DMS114 treated with DMSO at 0.1 percent for 48 hours (cell line): Measurements from ENCODE around the gene CD300C.
"Not testable (repeated sequence)": the region's sequence is repeated elsewhere in the genome, so short reads cannot be mapped to it uniquely, and the experiment has no call there.

ENCODE experiments used
- DNase-seq: peaks from one replicate; lab custom pipeline; 2025; ENCODE audit not compliant: unreplicated experiment; lab: John Stamatoyannopoulos, UW

Gene CD300C

GRCh38 chr17:74563358-74563757 lies 17.4 kb upstream of the CD300C start:
- DNase-seq = no peak

DNA sequence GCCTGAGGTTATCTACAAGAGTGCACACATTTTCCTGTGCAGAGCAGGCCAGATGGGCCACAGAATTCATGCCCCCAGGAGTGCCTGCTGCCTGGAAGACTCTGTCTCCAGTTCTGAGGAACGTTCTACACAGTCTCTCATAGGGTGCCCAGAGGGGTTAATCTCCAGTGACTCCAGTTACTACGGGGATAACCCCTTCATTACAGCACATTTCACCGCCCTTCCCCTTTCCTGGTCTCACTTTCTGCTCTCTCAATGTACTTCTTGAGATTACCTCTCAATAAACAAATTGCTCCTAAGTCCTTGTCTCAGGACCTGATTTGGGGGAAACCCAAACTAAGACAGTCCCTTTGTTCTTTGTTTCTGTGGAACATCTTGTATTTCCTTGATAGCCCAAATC lies 15.7 kb upstream of the CD300C start:
- no peak for DNase-seq

DNA sequence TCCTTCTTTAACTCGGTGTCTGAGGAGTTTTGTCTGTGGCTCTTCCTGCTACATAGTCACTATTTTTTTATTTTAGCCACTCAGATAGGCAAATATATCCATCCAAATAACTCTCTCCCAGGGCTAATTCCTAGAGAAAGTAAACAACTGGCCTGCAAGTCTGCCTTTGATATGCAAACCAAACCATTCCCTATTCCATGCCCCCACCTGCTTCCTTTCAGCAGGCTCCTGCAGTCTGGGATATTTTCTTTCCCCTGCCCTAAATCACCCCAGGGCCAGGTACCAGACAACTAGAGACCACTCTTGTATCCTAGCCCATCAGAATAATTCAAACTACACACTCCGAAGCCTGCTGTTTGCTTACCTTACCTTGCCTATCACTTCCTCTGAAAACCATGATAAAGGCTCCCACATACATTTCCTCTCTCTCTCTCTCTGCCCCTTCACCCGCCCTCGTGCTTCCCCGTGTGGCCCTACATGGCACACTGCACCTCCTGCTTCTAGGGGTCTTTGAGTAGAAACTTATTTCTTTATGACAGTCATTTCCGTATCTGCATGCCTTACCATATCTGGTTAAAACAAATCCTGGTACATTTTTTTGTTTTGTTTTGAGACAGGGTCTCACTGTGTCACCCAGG lies 13.1 kb upstream of the CD300C start:
- DNase-seq = no peak

DNA sequence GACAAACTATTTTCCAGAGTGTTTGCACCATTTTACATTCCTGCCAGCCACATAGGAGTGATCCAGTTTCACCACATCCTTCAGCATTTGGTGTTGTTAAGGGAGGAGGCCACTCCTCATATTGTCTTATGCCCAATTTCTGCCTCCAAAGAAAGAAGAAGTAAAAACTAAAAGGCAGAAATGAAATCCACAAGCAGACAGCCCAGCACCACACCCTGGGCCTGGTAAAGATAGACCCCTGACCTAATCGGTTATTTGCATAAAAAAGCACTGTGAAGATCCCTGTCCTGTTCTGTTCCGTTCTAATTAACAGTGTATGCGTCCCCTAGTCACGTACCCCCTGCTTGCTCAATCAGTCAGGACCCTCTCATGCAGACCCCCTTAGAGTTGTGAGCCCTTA lies 12.5 kb upstream of the CD300C start:
- not testable (repeated sequence) for DNase-seq

- no peak for DNase-seq
Observed at GRCh38 chr17:74555427-74555940, 9.6 kb upstream of the CD300C start.

DNA sequence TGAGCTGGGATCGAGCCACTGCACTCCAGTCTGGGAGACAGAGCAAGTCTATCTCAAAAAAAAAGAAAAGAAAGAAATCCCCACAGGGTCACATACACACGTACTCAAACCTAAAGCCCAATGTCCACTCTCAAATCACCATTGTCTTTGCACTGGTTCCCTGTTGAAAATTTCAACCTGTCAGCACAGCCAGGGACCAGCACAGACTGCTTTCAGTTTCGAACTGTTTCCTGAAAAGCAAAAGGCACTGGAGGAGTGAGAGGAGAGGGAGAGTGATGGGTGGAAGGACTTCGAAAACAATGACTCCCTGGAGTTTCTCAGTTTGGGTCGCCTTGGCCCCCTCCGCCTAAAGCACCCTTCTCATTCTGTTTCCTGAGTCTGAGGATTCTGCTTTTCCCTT lies 9.0 kb upstream of the CD300C start:
- no peak for DNase-seq

- DNase-seq = no peak
Observed at GRCh38 chr17:74552037-74552436, 6.1 kb upstream of the CD300C start.

DNA sequence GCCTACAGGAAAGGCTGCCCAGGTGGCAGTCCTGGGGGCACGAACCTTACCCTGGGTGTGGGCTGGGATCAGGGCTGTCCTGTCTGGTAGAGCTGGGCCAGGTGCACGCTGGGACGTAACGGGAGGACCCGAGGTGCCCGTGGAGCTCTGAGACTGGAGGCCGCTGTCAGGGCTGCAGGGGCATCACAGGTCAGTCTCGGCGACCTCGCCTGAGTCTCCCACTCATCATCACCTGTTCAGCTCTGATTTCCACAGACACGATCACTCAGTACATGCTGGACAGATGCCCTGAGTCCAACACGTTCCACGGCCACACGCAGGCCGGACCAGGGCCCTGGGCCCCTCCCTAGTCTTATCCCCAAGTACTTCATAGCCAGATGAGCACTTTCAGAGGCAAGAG lies 4.7 kb upstream of the CD300C start:
- no peak for DNase-seq

GRCh38 chr17:74549343-74549742 lies 3.4 kb upstream of the CD300C start:
- DNase-seq = no peak

- no peak for DNase-seq
Observed at GRCh38 chr17:74547736-74548135, 1.8 kb upstream of the CD300C start.

DNA sequence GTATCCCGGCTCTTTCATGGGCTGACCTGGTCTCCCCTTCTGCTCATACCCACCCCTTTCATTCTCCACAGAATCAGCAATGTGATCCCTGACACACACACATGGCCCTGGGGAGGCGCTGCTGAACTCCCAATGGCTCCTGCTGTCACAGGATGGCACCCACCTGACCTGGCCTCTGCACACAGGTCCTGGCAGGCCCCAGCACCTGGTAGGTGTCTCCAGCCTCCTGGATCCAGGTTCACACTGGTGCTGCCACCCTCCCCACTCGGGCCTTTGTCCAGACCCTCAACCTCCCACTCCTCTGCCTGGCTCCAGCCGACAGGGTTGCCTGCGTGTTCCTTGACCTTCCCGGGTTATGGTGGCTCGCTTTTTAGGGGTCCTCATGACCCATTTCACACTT lies 1.3 kb upstream of the CD300C start:
- DNase-seq = no peak

DNA sequence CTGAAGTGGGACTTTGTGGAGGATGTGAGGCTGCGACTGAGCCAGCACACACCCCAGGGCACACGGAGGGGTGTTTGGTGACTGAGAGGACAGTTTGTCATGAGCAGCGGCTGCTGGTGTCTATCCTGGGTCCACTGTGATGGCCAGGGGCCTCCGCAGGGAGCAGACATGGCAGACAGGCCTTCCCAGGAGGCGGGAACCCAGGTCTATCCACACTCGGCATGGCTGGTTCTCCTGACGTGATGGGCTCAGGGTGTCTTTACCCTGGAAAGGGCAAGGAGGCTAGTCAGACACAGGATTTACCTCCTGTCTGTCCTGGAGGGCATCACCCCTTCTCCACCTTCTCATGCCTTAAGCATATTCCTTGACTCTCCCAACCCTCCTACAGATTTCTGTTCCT lies 671 bp upstream of the CD300C start:
- no peak for DNase-seq

GRCh38 chr17:74544991-74545842 lies 698 bp downstream of the CD300C start:
- no peak for DNase-seq

GRCh38 chr17:74543891-74544760 lies 1.8 kb downstream of the CD300C start:
- DNase-seq = no peak

DNA sequence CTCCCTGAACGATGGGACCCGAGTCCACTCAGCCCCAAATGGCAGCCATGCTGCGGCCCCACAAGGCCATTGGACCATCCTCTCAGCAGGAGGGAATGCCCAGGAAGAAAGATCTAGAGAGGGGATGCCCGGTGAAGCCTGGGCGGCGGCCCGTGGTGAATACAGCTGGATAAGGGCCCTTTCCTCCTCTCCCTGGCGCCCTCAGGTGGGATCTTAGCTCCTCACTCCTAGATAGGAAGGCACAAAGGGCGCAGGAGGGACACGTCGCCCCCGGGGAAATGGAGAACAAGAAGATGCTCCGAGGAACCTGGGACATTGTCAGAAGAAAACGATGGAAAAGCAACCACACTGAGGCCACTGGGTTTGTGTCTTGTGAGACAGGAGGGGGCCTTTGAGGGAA lies 2.5 kb downstream of the CD300C start:
- no peak for DNase-seq

DNA sequence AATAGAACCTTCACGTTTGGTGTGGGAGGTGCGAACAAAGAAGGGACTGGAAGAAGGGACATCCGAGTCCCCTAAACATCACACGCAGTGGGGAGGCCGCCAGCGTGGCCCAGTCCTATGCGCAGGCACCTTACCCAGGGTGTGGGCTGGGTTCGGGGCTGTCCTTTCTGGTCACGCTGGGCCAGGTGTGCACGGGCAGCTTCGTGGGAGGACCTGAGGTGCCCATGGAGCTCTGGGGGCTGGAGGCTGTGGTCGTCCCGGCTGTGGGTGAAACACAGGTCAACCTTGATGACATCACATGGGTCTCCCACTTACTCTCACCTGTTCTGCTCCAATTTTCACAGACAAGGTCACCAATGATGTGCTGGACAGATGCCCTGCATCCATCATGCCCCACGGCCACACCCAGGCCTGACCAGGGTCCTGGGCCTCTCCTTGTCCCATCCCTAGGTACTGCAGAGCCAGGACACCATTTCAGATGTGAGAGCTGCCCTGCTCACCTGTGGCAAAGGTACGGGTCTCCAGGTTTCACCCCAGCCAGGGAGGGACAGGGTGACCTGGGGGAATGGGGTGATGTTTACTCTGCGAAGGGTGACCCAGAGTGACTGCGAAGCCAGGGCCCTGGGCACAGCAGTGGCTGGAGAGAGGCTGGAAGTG lies 3.1 kb downstream of the CD300C start:
- DNase-seq = no peak

DNA sequence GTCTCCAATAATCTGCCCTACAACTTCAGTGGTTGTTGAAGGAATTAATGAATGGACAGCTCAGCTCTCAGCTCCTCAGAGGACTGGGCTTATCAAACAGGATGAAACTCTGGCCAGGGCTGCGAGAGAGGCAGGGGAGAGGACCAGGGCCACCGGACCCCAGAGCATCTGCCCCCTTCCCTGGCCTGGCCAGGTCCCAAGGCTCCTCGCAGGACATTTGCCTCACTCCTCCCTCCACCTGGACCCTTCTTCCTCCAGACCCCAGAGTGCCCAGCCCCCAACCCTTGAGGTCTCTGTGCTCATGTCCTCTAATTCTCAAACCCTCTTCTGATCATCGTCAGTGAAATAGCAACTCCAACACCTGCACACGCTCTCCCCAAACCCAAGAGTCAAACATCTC lies 3.7 kb downstream of the CD300C start:
- DNase-seq = no peak

GRCh38 chr17:74541176-74542111 lies 4.5 kb downstream of the CD300C start:
- no peak for DNase-seq

- DNase-seq = no peak
Observed at GRCh38 chr17:74539281-74539820, 6.6 kb downstream of the CD300C start.

DNA sequence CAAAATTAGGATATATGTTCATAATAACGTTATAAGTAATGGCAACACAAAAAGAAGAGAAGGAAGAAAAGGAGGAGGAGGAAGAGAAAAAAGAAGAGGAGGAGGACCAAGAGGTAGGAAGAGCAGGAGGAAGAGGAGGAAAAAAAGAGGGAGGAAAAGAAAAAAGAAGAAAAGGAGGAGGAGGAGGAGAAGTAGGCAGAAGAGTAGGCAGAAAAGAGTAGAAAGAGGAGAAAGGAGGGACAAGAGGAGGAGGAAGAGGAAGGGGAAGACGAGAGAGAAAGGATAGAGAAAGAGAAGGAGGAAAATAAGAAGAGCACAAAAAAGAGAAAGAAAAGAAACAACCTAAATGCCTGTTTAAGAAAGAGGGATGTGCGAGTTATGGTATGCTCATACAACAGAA lies 9.0 kb downstream of the CD300C start:
- DNase-seq = no peak
